Iris pigment epithelial cell (primary cell): ENCODE results near the gene DNALI1.

Source experiments
- DNase-seq: peaks from one replicate; pipeline ENCODE4 v3.0.0-alpha.2; 2011; ENCODE audit warnings: low read depth

DNALI1 gene

DNA sequence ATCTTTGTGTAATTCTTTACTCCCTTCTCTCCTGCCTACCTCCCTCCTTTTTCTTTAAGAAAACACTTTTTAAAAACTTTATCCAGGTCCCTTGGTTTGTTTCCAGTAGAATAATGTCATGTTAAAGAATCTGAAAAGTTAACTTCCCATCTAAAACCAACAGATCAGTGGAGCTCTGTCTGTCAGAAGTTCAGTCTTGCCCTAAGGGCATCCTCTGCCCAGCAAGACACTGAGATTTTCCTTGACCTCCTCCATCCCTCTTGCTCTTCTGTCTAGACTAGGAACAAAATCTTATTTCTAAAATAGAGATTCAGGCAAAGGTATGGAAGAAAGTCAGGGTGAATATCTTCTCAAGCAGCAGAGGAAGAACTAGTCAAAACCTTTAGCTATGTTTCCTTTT lies 44.7 kb downstream of the DNALI1 start:
- DNase-seq: no peak

DNA sequence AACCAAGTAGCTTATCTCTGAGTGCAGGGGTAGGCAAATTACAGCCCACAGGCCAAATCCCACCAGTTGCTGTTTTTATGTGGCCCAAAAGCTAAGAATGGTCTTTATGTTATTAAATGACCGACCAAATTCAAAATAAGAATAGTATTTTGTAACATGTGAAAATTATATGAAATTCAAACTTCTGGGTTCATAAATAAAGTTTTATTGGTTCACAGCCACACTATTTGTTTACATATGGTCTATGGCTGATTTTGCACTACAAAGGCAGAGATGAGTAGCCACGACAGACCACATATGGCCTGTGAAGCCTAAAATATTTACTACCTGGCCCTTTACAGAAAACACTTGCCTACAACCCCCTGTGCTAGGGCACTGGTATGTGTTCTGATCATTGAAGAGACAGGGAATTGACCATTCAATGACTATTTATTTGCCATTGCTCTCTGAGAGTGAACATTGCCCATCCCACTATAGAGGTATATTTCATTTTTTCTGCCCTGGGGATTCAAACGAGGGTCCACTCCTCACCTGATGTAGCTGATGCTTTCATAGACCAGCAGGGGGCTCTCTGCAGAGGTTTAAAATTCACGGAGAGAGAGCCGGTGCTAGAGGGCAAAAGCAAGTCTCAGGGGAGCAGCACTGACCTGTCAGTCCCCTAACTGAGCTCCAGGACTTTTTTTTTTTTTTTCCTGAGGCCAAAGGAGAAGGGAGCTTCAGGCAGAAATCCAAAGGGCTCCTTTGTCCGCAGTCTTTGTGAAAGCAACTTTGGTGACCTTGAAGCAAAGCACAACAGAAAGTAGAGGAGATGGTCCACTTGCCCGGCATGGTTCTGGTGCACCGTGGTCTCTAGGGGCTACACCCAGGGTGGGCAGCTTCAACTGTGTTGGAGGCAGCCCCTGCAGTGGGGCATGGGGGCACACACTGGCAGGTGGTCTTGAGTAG lies 46.3 kb downstream of the DNALI1 start:
- peak; percentile 29 for DNase-seq

DNA sequence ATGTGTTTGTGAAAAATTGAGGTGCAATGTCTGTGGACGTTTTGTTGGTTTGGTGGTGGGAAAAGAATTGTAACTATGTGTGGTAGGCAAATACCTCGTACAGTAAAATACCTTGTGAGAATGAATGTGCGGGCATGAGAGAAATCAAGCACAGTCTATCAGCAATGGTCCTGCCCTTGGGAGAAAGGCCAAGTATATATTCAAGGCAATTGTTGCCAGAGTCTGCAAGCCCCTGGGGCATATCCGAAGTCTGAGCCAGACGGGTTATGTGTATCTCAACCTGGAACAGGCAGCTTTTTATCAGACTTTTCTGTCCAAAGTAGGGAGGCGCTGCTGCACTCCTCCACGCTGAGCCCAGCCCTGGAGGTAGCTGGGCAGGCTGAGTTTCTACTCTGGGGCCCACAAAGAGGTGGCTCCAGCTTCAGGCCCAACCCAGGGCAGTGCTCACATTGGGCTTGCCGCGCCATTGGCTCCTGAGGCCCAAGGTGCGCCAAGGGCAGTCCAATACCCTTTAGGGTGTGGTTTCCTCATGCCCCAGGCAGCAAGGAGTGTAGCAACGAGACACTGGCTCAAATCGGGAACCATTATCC lies 48.4 kb downstream of the DNALI1 start:
- DNase-seq: no peak

- DNase-seq: peak; percentile 4
These were observed 49.2 kb downstream of the DNALI1 start for GRCh38 chr1:37605806-37606474.

DNA sequence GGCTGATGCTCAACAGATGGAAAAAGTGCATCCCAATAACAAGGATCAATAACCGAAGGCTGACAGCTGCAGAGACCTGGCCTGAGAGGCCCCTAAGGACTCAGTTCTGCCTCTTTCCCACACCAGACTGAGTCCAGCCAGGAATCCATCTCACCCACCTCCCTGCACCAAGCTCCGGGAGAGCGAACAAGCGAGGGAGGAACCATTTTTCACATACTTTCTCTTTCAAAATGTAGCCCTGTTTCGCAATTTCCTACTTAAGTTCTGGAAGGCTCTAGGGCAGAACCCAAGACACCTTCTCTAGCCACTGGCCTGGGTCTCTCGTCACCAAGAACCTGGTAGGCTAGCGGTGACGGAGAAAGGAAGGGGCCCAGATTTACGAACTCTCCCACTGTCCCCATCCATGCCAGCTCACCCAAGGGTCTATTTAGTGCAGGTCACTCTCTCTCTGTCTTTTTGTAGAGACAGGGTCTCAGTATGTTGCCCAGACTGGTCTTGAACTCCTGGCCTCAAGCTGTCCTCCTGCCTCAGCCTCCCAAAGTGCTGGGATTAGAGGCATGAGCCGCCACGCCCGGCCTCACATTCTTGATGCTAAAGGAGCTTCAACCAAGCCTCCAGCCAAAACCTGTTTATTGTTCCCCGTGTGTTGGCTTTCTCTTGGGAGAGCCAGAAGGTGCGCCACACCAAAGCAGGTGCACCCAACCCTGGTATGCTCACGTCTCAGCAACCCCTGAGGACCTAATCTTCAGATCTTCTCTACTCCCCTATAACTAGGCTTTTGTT lies 49.9 kb downstream of the DNALI1 start:
- DNase-seq: peak; percentile 73

DNA sequence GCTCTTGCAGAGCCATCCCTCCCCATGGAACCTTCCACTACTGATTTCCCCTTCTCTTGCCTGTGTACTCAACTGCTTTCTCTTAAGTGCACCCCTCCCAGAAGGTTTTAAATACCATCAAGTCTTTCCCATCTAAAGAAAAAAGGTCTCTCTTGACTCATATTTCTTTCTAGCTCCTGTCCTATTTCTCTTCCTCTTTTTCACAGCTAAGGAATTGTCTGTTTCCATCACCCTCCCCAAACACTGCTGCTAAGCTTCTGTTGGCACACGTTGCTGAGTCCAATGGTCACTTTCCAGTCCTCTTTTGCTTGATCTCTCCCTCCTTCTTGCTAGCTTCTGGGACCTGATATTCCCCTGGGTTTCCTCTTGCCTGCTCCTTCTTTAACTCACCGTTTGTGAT lies 52.3 kb downstream of the DNALI1 start:
- no peak for DNase-seq

GRCh38 chr1:37609994-37610393 lies 53.3 kb downstream of the DNALI1 start:
- no peak for DNase-seq

DNA sequence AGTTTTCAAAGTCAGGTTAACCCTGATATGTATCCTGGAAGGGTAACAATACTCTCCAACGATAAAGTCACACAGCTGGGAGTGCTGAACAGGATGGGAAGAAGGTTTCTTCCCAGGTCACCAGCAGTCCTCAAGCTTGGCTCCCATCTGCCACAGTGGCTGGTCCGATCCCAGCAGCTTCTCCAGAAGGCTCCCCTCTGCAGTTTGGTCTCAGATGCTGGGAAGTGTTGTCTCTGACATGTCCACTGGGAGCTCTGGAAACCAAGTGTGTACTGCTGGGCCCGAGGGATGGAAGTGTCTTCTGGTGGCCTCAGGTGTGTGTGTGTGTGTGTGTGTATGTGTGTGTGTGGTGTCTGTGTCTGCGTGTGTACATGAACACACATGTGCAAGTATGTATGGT lies 55.4 kb downstream of the DNALI1 start:
- DNase-seq: no peak

GRCh38 chr1:37614105-37614504 lies 57.4 kb downstream of the DNALI1 start:
- DNase-seq: no peak

GRCh38 chr1:37616330-37616729 lies 59.6 kb downstream of the DNALI1 start:
- DNase-seq: no peak
